ENCODE data around the gene NUAK1. TPM values are rescaled to one million over a fixed set of nuclear protein-coding genes. Genes with fewer than 3 reads are reported as not detected.

Gene NUAK1
- total and polyA plus RNA-seq, 2 donors (not counting 1 experiment from before 2014, with no cell fraction given): 5.1 to 20.7 TPM

- H3K4me1 ChIP-seq (ENCODE audit: control insufficient read depth, extremely low read depth, insufficient read depth, low read length): no peaks in the 10 kb centered on the region
- TF ChIP-seq EZH2 (IDR thresholded peaks at IDR 0.05; ENCODE audit: low read length, missing control alignments) (no peak), CTCF (conservative IDR thresholded peaks at IDR 0.05 in 1 of 2, IDR thresholded peaks at IDR 0.05 in 1 of 2; ENCODE audit: low read depth in 1 of 2, low read length in 2 of 2) (no peak)
- H3K79me2 ChIP-seq (ENCODE audit: control insufficient read depth, insufficient read depth, low read length): no peaks in the 10 kb centered on the region
- H3K9me3 ChIP-seq (ENCODE audit: control insufficient read depth, insufficient read depth, low read depth, low read length): no peaks in the 10 kb centered on the region
- H3K27ac ChIP-seq (ENCODE audit: insufficient read depth, low read length): no peak overlapping the region
- no peaks in the 10 kb centered on the region for H3K27me3 ChIP-seq (ENCODE audit: control insufficient read depth, insufficient read depth, low read length)
- DNase-seq (ENCODE audit: low read depth in 2 of 2): no peak
- H3K9ac ChIP-seq (ENCODE audit: insufficient read depth, low read length): no peak overlapping the region
- no peak overlapping the region for H3K4me3 ChIP-seq (replicated peaks in 1 of 4; ENCODE audit: control extremely low read depth in 1 of 4, insufficient read depth in 1 of 4, low read depth in 3 of 4, low read length in 4 of 4)
- no peak overlapping the region for H3K4me2 ChIP-seq (ENCODE audit: extremely low read depth, insufficient read depth, low read length)
- peaks cover 3% of the 10 kb centered on the region for H3K36me3 ChIP-seq (ENCODE audit: control insufficient read depth, insufficient read depth, low read length)
- H2AFZ ChIP-seq (ENCODE audit: low read length): no peak overlapping the region
- no peaks in the 10 kb centered on the region for H4K20me1 ChIP-seq (ENCODE audit: control insufficient read depth, extremely low read depth, insufficient read depth, low read length)
Observed at GRCh38 chr12:106064721-106065021, 74.1 kb downstream of the NUAK1 start.

GRCh38 chr12:106063826-106064720 is 74.7 kb downstream of the NUAK1 start:
- no peak overlapping the region for H3K27ac ChIP-seq (ENCODE audit: insufficient read depth, low read length)
- H2AFZ ChIP-seq (ENCODE audit: low read length): no peak overlapping the region
- H3K27me3 ChIP-seq (ENCODE audit: control insufficient read depth, insufficient read depth, low read length): no peaks in the 10 kb centered on the region
- no peak overlapping the region for H3K4me2 ChIP-seq (ENCODE audit: extremely low read depth, insufficient read depth, low read length)
- no peak overlapping the region for H3K4me3 ChIP-seq (replicated peaks in 1 of 4; ENCODE audit: control extremely low read depth in 1 of 4, insufficient read depth in 1 of 4, low read depth in 3 of 4, low read length in 4 of 4)
- peaks cover 3% of the 10 kb centered on the region for H3K36me3 ChIP-seq (ENCODE audit: control insufficient read depth, insufficient read depth, low read length)
- no peaks in the 10 kb centered on the region for H3K79me2 ChIP-seq (ENCODE audit: control insufficient read depth, insufficient read depth, low read length)
- no peak overlapping the region for H3K9ac ChIP-seq (ENCODE audit: insufficient read depth, low read length)
- H3K4me1 ChIP-seq (ENCODE audit: control insufficient read depth, extremely low read depth, insufficient read depth, low read length): no peaks in the 10 kb centered on the region
- DNase-seq (ENCODE audit: low read depth in 2 of 2): no peak
- H4K20me1 ChIP-seq (ENCODE audit: control insufficient read depth, extremely low read depth, insufficient read depth, low read length): no peaks in the 10 kb centered on the region
- TF ChIP-seq EZH2 (IDR thresholded peaks at IDR 0.05; ENCODE audit: low read length, missing control alignments) (no peak), CTCF (conservative IDR thresholded peaks at IDR 0.05 in 1 of 2, IDR thresholded peaks at IDR 0.05 in 1 of 2; ENCODE audit: low read depth in 1 of 2, low read length in 2 of 2) (no peak)
- no peaks in the 10 kb centered on the region for H3K9me3 ChIP-seq (ENCODE audit: control insufficient read depth, insufficient read depth, low read depth, low read length)

GRCh38 chr12:106062693-106063092 is 76.1 kb downstream of the NUAK1 start:
- H3K27ac ChIP-seq (ENCODE audit: insufficient read depth, low read length): no peak overlapping the region
- no peak for TF ChIP-seq CTCF (conservative IDR thresholded peaks at IDR 0.05 in 1 of 2, IDR thresholded peaks at IDR 0.05 in 1 of 2; ENCODE audit: low read depth in 1 of 2, low read length in 2 of 2)
- TF ChIP-seq EZH2 (IDR thresholded peaks at IDR 0.05; ENCODE audit: low read length, missing control alignments): no peak
- H3K9ac ChIP-seq (ENCODE audit: insufficient read depth, low read length): no peak overlapping the region
- H3K9me3 ChIP-seq (ENCODE audit: control insufficient read depth, insufficient read depth, low read depth, low read length): no peaks in the 10 kb centered on the region
- no peaks in the 10 kb centered on the region for H3K4me1 ChIP-seq (ENCODE audit: control insufficient read depth, extremely low read depth, insufficient read depth, low read length)
- H2AFZ ChIP-seq (ENCODE audit: low read length): no peak overlapping the region
- no peak overlapping the region for H3K4me2 ChIP-seq (ENCODE audit: extremely low read depth, insufficient read depth, low read length)
- H4K20me1 ChIP-seq (ENCODE audit: control insufficient read depth, extremely low read depth, insufficient read depth, low read length): no peaks in the 10 kb centered on the region
- H3K27me3 ChIP-seq (ENCODE audit: control insufficient read depth, insufficient read depth, low read length): no peaks in the 10 kb centered on the region
- peaks cover 3% of the 10 kb centered on the region for H3K36me3 ChIP-seq (ENCODE audit: control insufficient read depth, insufficient read depth, low read length)
- DNase-seq (ENCODE audit: low read depth in 2 of 2): no peak
- H3K4me3 ChIP-seq (replicated peaks in 1 of 4; ENCODE audit: control extremely low read depth in 1 of 4, insufficient read depth in 1 of 4, low read depth in 3 of 4, low read length in 4 of 4): no peak overlapping the region
- H3K79me2 ChIP-seq (ENCODE audit: control insufficient read depth, insufficient read depth, low read length): no peaks in the 10 kb centered on the region
